Inferior parietal cortex (tissue), 1 donor: ENCODE results near the gene CECR2.

ENCODE experiments used
- DNase-seq: peaks from one replicate; pipeline ENCODE4 v3.0.0-alpha.2; 2016; ENCODE audit errors: extremely low spot score

Gene CECR2

DNA sequence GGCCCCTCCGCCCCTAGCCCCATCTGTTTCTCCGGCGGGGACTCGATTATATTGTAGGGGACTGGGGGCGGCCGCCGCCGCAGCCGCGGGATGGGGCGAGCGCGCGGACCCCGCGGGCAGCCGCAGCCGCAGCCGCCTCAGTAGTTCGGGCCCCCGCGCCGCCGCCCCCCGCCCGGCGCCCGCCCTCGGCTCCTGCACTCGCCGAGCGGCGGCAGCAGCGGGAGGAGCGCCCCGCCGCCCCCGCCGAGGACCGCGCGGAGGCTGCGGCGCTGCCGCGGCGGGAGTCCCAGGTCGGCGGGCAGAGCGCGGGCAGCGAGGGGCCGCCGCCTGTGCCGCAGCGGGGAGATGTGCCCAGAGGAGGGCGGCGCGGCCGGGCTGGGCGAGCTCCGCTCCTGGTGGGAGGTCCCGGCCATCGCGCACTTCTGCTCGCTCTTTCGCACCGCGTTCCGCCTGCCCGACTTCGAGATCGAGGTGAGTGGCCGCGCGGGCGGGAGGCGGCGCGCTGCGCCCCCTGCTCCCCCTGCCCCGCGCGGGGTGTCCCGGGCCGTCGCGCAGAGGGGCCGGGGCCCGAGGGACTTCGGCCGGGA is at the start of gene CECR2:
Gene CECR2 (plus strand): TSS at position 22 of the 587 bp plus-strand sequence. CDS start 324 bp downstream, at position 346.
- no peak for DNase-seq

- DNase-seq: no peak
These were observed 49.7 kb upstream of the CECR2 start for GRCh38 chr22:17319546-17319945.

DNA sequence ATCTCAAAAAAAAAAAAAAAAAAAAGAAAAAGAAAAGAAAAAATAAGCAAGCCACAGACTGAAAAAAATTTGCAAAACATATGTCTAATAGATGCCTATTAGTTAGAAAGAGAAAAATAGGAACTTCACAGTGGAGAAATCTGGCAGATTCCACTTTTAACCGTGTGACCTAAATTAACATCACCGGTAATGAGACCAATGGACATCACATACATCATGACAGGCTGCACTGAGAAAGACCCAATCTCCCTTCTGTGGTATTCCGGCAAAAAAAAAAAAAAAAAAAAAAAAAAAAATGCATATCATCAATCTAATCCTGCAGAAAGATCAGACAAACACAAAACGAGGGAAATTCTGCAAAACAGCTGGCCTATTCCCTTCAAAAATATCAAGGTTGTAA is 46.7 kb upstream of the CECR2 start:
- no peak for DNase-seq

GRCh38 chr22:17331690-17332089 is 37.6 kb upstream of the CECR2 start:
- no peak for DNase-seq

DNA sequence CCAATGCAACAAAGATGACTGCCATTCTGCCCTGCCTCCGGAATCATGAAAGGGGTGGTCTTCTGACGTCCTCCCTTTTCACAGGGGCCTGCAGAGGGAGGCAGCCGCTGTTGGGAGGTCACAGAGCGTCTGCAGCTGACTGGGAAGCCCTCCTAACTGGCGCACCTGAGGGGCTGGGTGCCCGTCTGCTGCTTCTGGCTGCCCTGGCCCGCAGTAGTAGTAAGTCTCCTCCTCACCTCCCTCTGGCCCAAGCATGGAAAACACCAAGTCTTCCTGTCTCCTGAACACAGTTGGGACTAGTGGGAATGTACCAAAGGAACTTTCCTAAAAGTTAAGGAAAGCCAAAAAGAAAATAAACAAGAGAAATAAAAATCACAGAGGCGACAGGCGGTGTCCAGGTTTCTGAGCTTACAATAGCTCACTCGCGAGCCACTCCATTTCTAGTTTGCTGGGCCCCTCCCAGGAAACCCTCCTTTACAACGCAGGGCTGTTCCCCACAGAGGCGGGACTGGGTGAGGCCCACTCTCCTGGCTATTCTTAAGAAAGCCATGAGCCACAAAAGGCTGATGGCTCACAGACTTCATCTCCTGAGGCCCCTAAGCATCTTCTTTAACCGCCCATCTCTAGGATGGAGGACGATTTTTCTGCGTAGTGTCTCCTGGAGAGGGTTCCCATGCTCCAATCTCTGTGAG is 37.0 kb upstream of the CECR2 start:
- no peak for DNase-seq

DNA sequence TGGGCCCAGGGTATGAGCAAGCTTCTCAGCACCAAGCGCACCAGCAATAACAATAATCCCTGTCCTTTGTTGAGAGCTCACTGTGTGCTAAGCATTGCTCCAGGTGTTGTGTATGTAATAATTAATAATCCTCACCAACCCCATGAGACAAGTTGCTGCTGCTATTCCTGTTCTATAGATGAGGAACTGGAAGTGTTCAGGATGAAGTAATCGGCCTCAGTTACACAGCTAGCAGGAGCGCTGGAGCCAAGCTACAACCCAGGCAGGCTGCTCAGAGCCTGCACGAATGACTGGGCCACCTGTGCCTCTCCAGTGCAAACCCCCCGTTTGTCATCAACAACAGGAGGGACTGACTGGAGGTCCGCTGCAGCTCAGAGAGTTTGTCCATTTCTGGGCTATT is 35.2 kb upstream of the CECR2 start:
- DNase-seq: no peak

GRCh38 chr22:17334983-17335382 is 34.3 kb upstream of the CECR2 start:
- DNase-seq: no peak

GRCh38 chr22:17336061-17336460 is 33.2 kb upstream of the CECR2 start:
- no peak for DNase-seq

DNA sequence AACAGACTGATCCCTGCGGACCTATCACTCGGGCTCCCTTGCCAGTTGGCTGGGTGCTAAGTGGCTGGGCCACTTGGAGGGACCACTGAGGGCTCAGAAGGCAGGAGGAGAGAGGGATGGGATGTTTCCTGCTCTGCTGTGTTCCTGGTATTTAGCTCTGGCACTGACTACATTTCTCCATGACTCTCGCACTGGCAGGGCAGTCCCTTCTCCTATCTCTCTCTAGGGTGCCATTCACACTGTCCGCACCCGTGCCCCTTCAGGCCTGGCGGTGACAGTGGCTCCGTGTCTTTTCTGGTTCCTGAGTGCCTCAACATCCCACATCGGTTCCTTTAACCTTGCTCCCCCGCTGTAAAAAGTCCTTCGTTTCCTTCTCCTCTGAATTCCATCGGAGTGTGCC is 31.6 kb upstream of the CECR2 start:
- no peak for DNase-seq

- DNase-seq: no peak
These were observed 30.1 kb upstream of the CECR2 start for GRCh38 chr22:17339095-17339693.

DNA sequence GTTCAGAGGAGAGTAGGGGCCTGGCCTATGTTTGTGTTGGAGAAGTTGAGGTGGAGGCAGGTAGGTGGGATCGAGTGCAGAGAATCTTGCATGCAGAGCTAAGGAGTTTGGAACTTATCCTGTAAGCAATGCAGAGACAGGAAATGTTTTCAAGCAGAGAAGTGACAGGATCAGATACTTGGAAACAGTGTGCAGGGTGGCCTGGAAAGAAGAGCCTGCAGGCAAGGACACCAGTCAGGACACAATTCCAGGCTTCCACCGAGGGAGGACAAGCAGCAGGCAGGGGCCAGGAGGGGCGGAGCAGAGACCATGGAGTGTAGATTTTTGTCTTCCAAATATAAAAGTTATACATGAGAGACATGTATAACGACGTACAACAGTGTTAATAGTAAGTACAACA is 26.9 kb upstream of the CECR2 start:
- no peak for DNase-seq

GRCh38 chr22:17343766-17344165 is 25.5 kb upstream of the CECR2 start:
- DNase-seq: no peak

DNA sequence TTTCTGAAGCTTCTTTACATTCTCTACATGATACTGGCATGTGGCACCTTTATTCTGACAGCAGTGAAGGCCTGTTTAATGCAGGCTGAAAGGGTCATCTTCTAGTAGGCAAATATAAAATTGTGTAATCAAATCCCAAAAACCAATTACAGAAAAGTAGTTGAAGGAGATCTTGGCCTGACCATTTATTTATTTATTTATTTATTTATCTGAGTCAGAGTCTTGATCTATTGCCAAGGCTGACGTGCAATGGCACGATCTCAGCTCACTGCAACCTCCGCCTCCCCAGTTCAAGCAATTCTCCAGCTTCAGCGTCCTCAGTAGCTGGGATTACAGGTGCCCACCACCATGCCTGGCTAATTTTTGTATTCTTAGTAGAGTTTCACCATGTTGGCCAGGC is 22.7 kb upstream of the CECR2 start:
- no peak for DNase-seq

- no peak for DNase-seq
These were observed 21.5 kb upstream of the CECR2 start for GRCh38 chr22:17347724-17348123.

- no peak for DNase-seq
These were observed 20.7 kb upstream of the CECR2 start for GRCh38 chr22:17348464-17349103.

DNA sequence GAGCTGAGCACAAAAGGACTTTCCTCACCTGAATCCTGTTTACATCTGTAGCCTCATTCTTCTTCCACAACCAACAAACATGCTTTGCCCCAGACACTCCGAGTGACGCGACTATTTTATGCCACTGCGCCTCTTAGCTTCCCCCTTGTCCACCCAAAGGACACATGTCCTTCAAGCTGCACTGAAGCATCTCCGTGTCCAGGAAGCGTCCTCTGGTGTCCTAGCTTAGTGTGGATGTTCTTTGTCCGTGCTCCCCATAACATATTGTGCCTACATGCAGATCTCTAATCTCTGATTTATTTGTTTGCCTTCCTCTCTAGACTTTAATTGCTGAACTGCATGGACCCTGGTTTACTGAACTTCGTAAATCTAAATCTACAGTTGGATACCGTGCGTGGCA is 20.1 kb upstream of the CECR2 start:
- no peak for DNase-seq

- no peak for DNase-seq
These were observed 19.0 kb upstream of the CECR2 start for GRCh38 chr22:17350292-17350691.

- no peak for DNase-seq
These were observed 16.5 kb upstream of the CECR2 start for GRCh38 chr22:17352798-17353197.

- DNase-seq: no peak
These were observed 11.6 kb upstream of the CECR2 start for GRCh38 chr22:17357688-17358087.

DNA sequence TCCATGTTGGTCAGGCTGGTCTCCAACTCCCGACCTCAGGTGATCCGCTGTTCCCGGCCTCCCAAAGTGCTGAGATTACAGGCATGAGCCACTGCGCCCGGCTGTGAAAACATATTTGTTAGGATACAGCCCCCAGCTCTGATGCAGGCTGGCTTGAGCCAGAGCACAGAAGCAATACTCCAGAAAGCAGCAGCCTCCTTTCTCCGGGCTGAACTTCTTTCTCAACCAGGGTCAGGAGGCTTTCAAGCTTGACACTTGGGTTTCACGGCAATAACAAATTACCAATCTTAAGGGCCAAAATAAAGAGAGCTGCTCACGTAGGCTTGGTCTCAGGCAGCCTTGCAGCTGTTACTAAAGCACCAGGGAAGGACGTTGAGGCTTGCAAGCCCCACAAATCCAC is 10.8 kb upstream of the CECR2 start:
- no peak for DNase-seq

GRCh38 chr22:17359501-17359900 is 9.8 kb upstream of the CECR2 start:
- DNase-seq: no peak

DNA sequence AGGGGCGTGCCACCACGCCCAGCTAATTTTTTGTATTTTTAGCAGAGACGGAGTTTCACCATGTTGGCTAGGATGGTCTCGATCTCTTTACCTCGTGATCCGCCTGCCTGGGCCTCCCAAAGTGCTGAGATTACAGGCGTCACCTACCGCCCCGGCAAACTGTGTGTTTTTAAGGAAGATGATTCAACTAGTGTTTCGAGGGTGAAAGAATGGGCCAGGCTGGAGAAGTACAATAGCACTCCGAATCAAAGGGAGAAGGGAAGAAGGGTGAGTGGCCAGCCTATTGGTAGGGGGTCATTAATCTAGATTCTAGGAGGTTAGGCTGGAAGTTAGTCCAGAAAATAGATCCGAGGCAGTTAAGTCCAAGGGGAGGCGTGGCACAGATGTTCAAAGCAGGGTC is 2.9 kb upstream of the CECR2 start:
- no peak for DNase-seq

DNA sequence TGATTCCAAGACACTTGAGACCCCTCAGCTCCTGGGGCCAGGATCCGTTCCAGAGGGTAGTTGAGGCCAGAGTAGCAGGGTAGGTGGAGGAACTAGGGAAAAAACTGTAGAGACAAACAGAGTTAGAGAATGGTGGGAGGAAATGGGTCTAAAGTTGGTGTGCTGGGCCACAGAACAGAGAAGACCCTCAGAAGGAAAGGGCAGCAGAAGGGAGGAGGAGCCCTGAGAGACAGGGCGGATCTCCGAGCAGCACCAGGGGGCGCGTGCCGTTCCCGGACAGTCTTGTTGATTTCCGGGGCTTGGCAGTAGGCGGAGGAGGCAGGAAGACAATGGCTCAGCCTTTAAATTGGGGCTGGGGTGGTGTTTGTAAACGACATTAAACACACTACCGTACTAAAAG is 2.4 kb upstream of the CECR2 start:
- no peak for DNase-seq
